Sigmoid colon (tissue), 7 donors: ENCODE results near the gene SUGP2. TPM values are rescaled to one million over a fixed set of nuclear protein-coding genes. Genes with fewer than 3 reads are reported as not detected.

Source experiments
- DNase-seq: peaks from one replicate; pipeline ENCODE4 v3.0.0-alpha.2; 2019
- H3K27ac ChIP-seq, 4 donors: fragments of 200-600 bp; sonication (generic); one replicate each; pipeline ENCODE4 v1.5.1; 2016 to 2019; ENCODE audit warnings: mild to moderate bottlenecking in 1 of 4
- H3K27me3 ChIP-seq, 3 donors: fragments of 200-600 bp; sonication (generic); one replicate each; pipeline ENCODE4 v1.5.1; 2019; ENCODE audit warnings: mild to moderate bottlenecking in 1 of 3
- H3K36me3 ChIP-seq, 4 donors: fragments of 200-600 bp; sonication (generic); one replicate each; pipeline ENCODE4 v1.5.1; 2016 to 2019
- H3K4me1 ChIP-seq, 4 donors: fragments of 200-600 bp; sonication (generic); one replicate each; pipeline ENCODE4 v1.5.1; 2017 to 2019
- H3K4me3 ChIP-seq, 4 donors: fragments of 200-600 bp; sonication (generic); one replicate each; pipeline ENCODE4 v1.5.1; 2017 to 2019; ENCODE audit warnings: mild to moderate bottlenecking in 2 of 4, moderate library complexity in 1 of 4
- H3K9me3 ChIP-seq, 4 donors: fragments of 200-600 bp in 3 of 4; sonication (generic) in 3 of 4; one replicate each; pipeline versions ENCODE4 v1.5.1 to v1.6.1; 2013 to 2019
- CTCF ChIP-seq, 4 experiments: fragments of 450-650 bp in 3 of 4; fragments of 200-600 bp in 1 of 4; IDR thresholded peaks; one replicate each; pipeline ENCODE4 v1.5.1; 2016 to 2019; ENCODE audit warnings: antibody characterized with exemption in 4 of 4, mild to moderate bottlenecking in 3 of 4, moderate library complexity in 2 of 4
- EP300 ChIP-seq, 4 donors: sonication (generic); formaldehyde crosslinking; IDR thresholded peaks; one replicate each; pipeline ENCODE4 v1.6.1; 2017; ENCODE audit warnings: antibody characterized with exemption in 4 of 4
- POLR2A ChIP-seq, 2 donors: fragments of 450-650 bp; IDR thresholded peaks; one replicate each; pipeline ENCODE4 v1.6.1; 2016; ENCODE audit warnings: antibody characterized with exemption in 2 of 2, mild to moderate bottlenecking in 2 of 2, moderate library complexity in 2 of 2
- POLR2AphosphoS5 ChIP-seq, 4 donors: sonication (generic); formaldehyde crosslinking; IDR thresholded peaks; one replicate each; pipeline ENCODE4 v1.6.1; 2017; ENCODE audit warnings: antibody characterized with exemption in 4 of 4
- WGBS, 2 donors: extraction: QIAGEN DNeasy Blood & Tissue Kit; methylation state at CpG; one replicate each; pipeline ENCODE4 v1.1.7; 2013; 5-methylcytosine and 5-hydroxymethylcytosine counted together
- intact Hi-C: fragments of 100-400 bp; cut with DNase I; formaldehyde crosslinking; loops from one replicate; pipeline ENCODE4 v1.15.1; 2023
- polyA plus RNA-seq, 3 donors: library from polyadenylated mRNA; stranded (reverse); fragments of 200-250 nt; gene quantifications; one replicate each; pipeline ENCODE4 v1.2.3, GENCODE V29; 2013
- total RNA-seq, 4 donors: library from RNA; depleted of rRNA; stranded (reverse); fragments of >200 nt; gene quantifications; one replicate each; pipeline ENCODE4 v1.1.0, GENCODE V29; 2016
- donor health status: healthy with polysubstance abuse.
- donor health status: Bipolar disorder and iron deficiency.
- donor health status: healthy.

The SUGP2 gene
- 10 to 100 TPM; 25.0 to 82.3 (median 33.2) TPM for total RNA-seq
- polyA plus RNA-seq, result 10 to 100 TPM in 1 of 3 donors, 1 to 10 TPM in 2; 7.8 to 45.8 (median 9.0) TPM

- DNase-seq, result peak; percentile 90
- Histone ChIP-seq H3K4me3 (peak within 1 kb of the TSS; percentile 74 to 92 (median 88)), H3K4me1 (peaks cover 0 to 32% (median 26%) of the 10 kb centered on the region in 4 donors), H3K27me3 (no peaks in the 10 kb centered on the region), H3K9me3 (no peaks in the 10 kb centered on the region), H3K27ac (peak within 1 kb of the TSS; percentile 93 to 97 (median 95)), H3K36me3 (peaks cover 3 to 23% (median 7%) of the 10 kb centered on the region in 4 donors)
- TF ChIP-seq POLR2AphosphoS5 (IDR thresholded peaks at IDR 0.05) (peak; percentile 50 to 80 (median 69)), POLR2A (IDR thresholded peaks at IDR 0.05) (no peak), EP300 (IDR thresholded peaks at IDR 0.05) (no peak), CTCF (IDR thresholded peaks at IDR 0.05) (peak in 3 of 4 experiments; percentile 7 to 20 (median 8))
- intact Hi-C loops, result loop anchor here (2.0 kb wide), 1 partner anchor 29 kb away; the partner anchor contains the start of gene SLC25A42
- 0% methylated on average over 94 of the region's 94 CpGs for WGBS, 2 donors
Observed at GRCh38 chr19:19033426-19034203, at the start of gene SUGP2, which contains the start of gene ARMC6. TSS of gene SUGP2 (minus strand) at chr19:19033517. CDS start at chr19:19031071, 2,446 bp downstream. TSS of gene ARMC6 (plus strand) at chr19:19033603. CDS start at chr19:19034210, 607 bp downstream.

- Histone ChIP-seq H3K27me3 (no peaks in the 10 kb centered on the region), H3K36me3 (no peaks in the 10 kb centered on the region), H3K27ac (no peak overlapping the region), H3K4me3 (no peak overlapping the region), H3K9me3 (no peaks in the 10 kb centered on the region), H3K4me1 (no peaks in the 10 kb centered on the region)
- intact Hi-C loops, result no loop called here
- DNase-seq, result no peak
- TF ChIP-seq CTCF (IDR thresholded peaks at IDR 0.05) (no peak), EP300 (IDR thresholded peaks at IDR 0.05) (peak in 1 of 4 donors; percentile 16), POLR2A (IDR thresholded peaks at IDR 0.05) (no peak), POLR2AphosphoS5 (IDR thresholded peaks at IDR 0.05) (no peak)
- WGBS, 2 donors, result 85 to 87% methylated on average over 16 of the region's 16 CpGs
Observed at GRCh38 chr19:19081642-19082151, 48.4 kb upstream of the SUGP2 start.

- Histone ChIP-seq H3K36me3 (no peaks in the 10 kb centered on the region), H3K27me3 (no peaks in the 10 kb centered on the region), H3K4me1 (no peaks in the 10 kb centered on the region), H3K9me3 (no peaks in the 10 kb centered on the region), H3K27ac (no peak overlapping the region), H3K4me3 (no peak overlapping the region)
- no peak for DNase-seq
- WGBS, 2 donors, result 95 to 96% methylated on average over 1 of the region's 1 CpG
- intact Hi-C loops, result no loop called here
- no peak for TF ChIP-seq CTCF (IDR thresholded peaks at IDR 0.05)
- no peak for TF ChIP-seq EP300 (IDR thresholded peaks at IDR 0.05)
- TF ChIP-seq POLR2AphosphoS5 (IDR thresholded peaks at IDR 0.05), result no peak
- no peak for TF ChIP-seq POLR2A (IDR thresholded peaks at IDR 0.05)
Observed at GRCh38 chr19:19079571-19079970, 46.3 kb upstream of the SUGP2 start.

- Histone ChIP-seq H3K4me1 (no peaks in the 10 kb centered on the region), H3K36me3 (no peaks in the 10 kb centered on the region), H3K27ac (no peak overlapping the region), H3K4me3 (no peak overlapping the region), H3K9me3 (no peaks in the 10 kb centered on the region), H3K27me3 (no peaks in the 10 kb centered on the region)
- TF ChIP-seq CTCF (IDR thresholded peaks at IDR 0.05) (no peak), EP300 (IDR thresholded peaks at IDR 0.05) (no peak), POLR2AphosphoS5 (IDR thresholded peaks at IDR 0.05) (no peak), POLR2A (IDR thresholded peaks at IDR 0.05) (no peak)
- intact Hi-C loops, result no loop called here
- no peak for DNase-seq
- WGBS, 2 donors, result 93 to 95% methylated on average over 6 of the region's 6 CpGs
Observed at GRCh38 chr19:19078801-19079200, 45.5 kb upstream of the SUGP2 start.
